ENCODE results near the gene C12orf42.

Gene C12orf42

GRCh38 chr12:103475073-103475472 lies 20.7 kb downstream of the C12orf42 start:
- H2BK5ac ChIP-seq (ENCODE audit: low read depth, low read length, poor library complexity, severe bottlenecking), result no peak overlapping the region

GRCh38 chr12:103470664-103471063 lies 25.1 kb downstream of the C12orf42 start:
- Histone ChIP-seq H2AK5ac (ENCODE audit: low read length, severe bottlenecking) (no peak overlapping the region), H2BK5ac (ENCODE audit: low read depth, low read length, poor library complexity, severe bottlenecking) (no peak overlapping the region), H3K14ac (ENCODE audit: low read length in 2 of 2) (no peak overlapping the region), H3K4ac (ENCODE audit: low read depth in 1 of 2, low read length in 2 of 2) (no peak overlapping the region), H2AFZ (ENCODE audit: low read depth, low read length) (no peak overlapping the region), H3K23ac (ENCODE audit: low read length in 2 of 2) (no peak overlapping the region), H3K18ac (ENCODE audit: low read depth in 1 of 2, low read length in 2 of 2) (no peak overlapping the region), H3K4me2 (ENCODE audit: low read length, poor library complexity, severe bottlenecking) (no peak overlapping the region), H3K9ac (ENCODE audit: low read length) (no peak overlapping the region), H2BK12ac (ENCODE audit: low read length in 2 of 2) (no peak overlapping the region), H3K4me1 (ENCODE audit: control insufficient read depth, insufficient read depth, low read depth, low read length) (no peaks in the 10 kb centered on the region), H3K36me3 (ENCODE audit: control insufficient read depth in 1 of 2, insufficient read depth in 2 of 2, low read depth in 1 of 2, low read length in 2 of 2) (no peaks in the 10 kb centered on the region), H3K4me3 (ENCODE audit: insufficient read depth in 1 of 2, low read depth in 1 of 2, low read length in 2 of 2) (no peak overlapping the region), H3K27ac (ENCODE audit: low read length, poor library complexity, severe bottlenecking) (no peak overlapping the region), H3K9me3 (ENCODE audit: control insufficient read depth, low read length) (peaks cover 7% of the 10 kb centered on the region), H3K27me3 (ENCODE audit: control insufficient read depth in 1 of 2, insufficient read depth in 1 of 2, low read length in 2 of 2) (no peaks in the 10 kb centered on the region), H4K91ac (ENCODE audit: low read length) (no peak overlapping the region), H2BK15ac (ENCODE audit: low read depth, poor library complexity, severe bottlenecking) (no peak overlapping the region), H2BK120ac (ENCODE audit: low read depth, low read length) (no peak overlapping the region), H3K79me1 (replicated peaks; ENCODE audit: low read length, poor library complexity, severe bottlenecking) (no peaks in the 10 kb centered on the region), H4K8ac (ENCODE audit: low read length) (no peak overlapping the region)
- no peak for DNase-seq

More at GRCh38 chr12:103475073-103475472, 20.7 kb downstream of the C12orf42 start:
- no peaks in the 10 kb centered on the region for H3K79me1 ChIP-seq (replicated peaks; ENCODE audit: low read length, poor library complexity, severe bottlenecking)
- H3K9me3 ChIP-seq (ENCODE audit: control insufficient read depth, low read length), result peaks cover 33% of the 10 kb centered on the region
- no peak overlapping the region for H3K18ac ChIP-seq (ENCODE audit: low read depth in 1 of 2, low read length in 2 of 2)
- no peak overlapping the region for H2AFZ ChIP-seq (ENCODE audit: low read depth, low read length)
- no peaks in the 10 kb centered on the region for H3K36me3 ChIP-seq (ENCODE audit: control insufficient read depth in 1 of 2, insufficient read depth in 2 of 2, low read depth in 1 of 2, low read length in 2 of 2)
- no peaks in the 10 kb centered on the region for H3K27me3 ChIP-seq (ENCODE audit: control insufficient read depth in 1 of 2, insufficient read depth in 1 of 2, low read length in 2 of 2)
- no peak overlapping the region for H2AK5ac ChIP-seq (ENCODE audit: low read length, severe bottlenecking)
- no peak overlapping the region for H4K91ac ChIP-seq (ENCODE audit: low read length)
- no peak overlapping the region for H3K4me3 ChIP-seq (ENCODE audit: insufficient read depth in 1 of 2, low read depth in 1 of 2, low read length in 2 of 2)
- no peak overlapping the region for H4K8ac ChIP-seq (ENCODE audit: low read length)
- no peak overlapping the region for H3K23ac ChIP-seq (ENCODE audit: low read length in 2 of 2)
- H2BK12ac ChIP-seq (ENCODE audit: low read length in 2 of 2), result no peak overlapping the region
- H3K14ac ChIP-seq (ENCODE audit: low read length in 2 of 2), result no peak overlapping the region
- DNase-seq, result no peak
- H3K4ac ChIP-seq (ENCODE audit: low read depth in 1 of 2, low read length in 2 of 2), result no peak overlapping the region
- no peak overlapping the region for H2BK15ac ChIP-seq (ENCODE audit: low read depth, poor library complexity, severe bottlenecking)
- no peak overlapping the region for H2BK120ac ChIP-seq (ENCODE audit: low read depth, low read length)
- 93% methylated on average over 2 of the region's 2 CpGs for WGBS
- no peaks in the 10 kb centered on the region for H3K4me1 ChIP-seq (ENCODE audit: control insufficient read depth, insufficient read depth, low read depth, low read length)
- H3K9ac ChIP-seq (ENCODE audit: low read length), result no peak overlapping the region
- H3K27ac ChIP-seq (ENCODE audit: low read length, poor library complexity, severe bottlenecking), result no peak overlapping the region
- no peak overlapping the region for H3K4me2 ChIP-seq (ENCODE audit: low read length, poor library complexity, severe bottlenecking)

DNA sequence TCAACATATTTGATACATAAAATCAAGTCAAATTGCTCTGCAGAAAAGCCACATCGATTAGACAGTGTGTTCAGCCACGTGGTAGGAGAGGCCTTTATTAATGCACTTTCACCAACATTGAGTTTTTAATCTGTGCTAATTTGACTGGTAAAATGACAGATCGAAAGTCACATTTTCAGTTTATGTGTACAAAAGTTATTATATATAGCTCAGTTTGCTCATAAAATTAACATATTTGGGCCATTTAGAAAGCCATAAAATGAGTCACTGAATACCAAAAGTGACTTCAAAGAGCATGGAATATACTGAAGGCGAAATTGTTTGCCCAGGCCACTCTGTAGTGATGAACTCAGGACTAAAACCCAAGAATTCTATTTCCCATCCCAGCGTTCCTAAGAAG lies 26.0 kb downstream of the C12orf42 start:
- Histone ChIP-seq H3K18ac (ENCODE audit: low read depth in 1 of 2, low read length in 2 of 2) (no peak overlapping the region), H2AK5ac (ENCODE audit: low read length, severe bottlenecking) (no peak overlapping the region), H3K9ac (ENCODE audit: low read length) (no peak overlapping the region), H2BK15ac (ENCODE audit: low read depth, poor library complexity, severe bottlenecking) (no peak overlapping the region), H4K91ac (ENCODE audit: low read length) (no peak overlapping the region), H3K4me3 (ENCODE audit: insufficient read depth in 1 of 2, low read depth in 1 of 2, low read length in 2 of 2) (no peak overlapping the region), H3K79me1 (replicated peaks; ENCODE audit: low read length, poor library complexity, severe bottlenecking) (no peaks in the 10 kb centered on the region), H3K27ac (ENCODE audit: low read length, poor library complexity, severe bottlenecking) (no peak overlapping the region), H2BK120ac (ENCODE audit: low read depth, low read length) (no peak overlapping the region), H2BK5ac (ENCODE audit: low read depth, low read length, poor library complexity, severe bottlenecking) (no peak overlapping the region), H3K23ac (ENCODE audit: low read length in 2 of 2) (no peak overlapping the region), H3K36me3 (ENCODE audit: control insufficient read depth in 1 of 2, insufficient read depth in 2 of 2, low read depth in 1 of 2, low read length in 2 of 2) (no peaks in the 10 kb centered on the region), H3K4me2 (ENCODE audit: low read length, poor library complexity, severe bottlenecking) (no peak overlapping the region), H3K9me3 (ENCODE audit: control insufficient read depth, low read length) (peaks cover 7% of the 10 kb centered on the region), H3K27me3 (ENCODE audit: control insufficient read depth in 1 of 2, insufficient read depth in 1 of 2, low read length in 2 of 2) (no peaks in the 10 kb centered on the region), H4K8ac (ENCODE audit: low read length) (no peak overlapping the region), H3K4ac (ENCODE audit: low read depth in 1 of 2, low read length in 2 of 2) (no peak overlapping the region), H3K4me1 (ENCODE audit: control insufficient read depth, insufficient read depth, low read depth, low read length) (no peaks in the 10 kb centered on the region), H3K14ac (ENCODE audit: low read length in 2 of 2) (no peak overlapping the region), H2AFZ (ENCODE audit: low read depth, low read length) (no peak overlapping the region), H2BK12ac (ENCODE audit: low read length in 2 of 2) (no peak overlapping the region)
- no peak for DNase-seq
- 43% methylated on average over 3 of the region's 5 CpGs for WGBS

DNA sequence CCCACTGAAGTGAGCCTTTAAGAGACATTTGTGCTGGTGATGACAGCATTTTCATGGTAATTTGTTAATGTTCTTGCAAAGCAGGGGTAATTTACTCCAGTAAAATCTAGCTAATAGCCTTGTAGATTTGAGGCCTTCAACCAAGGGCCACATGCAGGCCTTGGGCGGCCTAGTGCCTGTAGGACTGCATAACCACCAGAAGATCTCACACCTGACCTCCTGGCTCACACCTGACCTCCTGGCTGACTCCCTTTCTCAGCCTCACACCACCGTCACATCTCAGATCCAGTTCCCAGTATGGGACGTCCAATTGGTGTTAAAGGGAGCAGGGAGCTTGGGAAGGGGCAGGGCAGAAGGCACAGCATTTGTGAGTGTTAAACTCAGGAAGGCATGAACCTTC lies 26.9 kb downstream of the C12orf42 start:
- H2BK15ac ChIP-seq (ENCODE audit: low read depth, poor library complexity, severe bottlenecking), result no peak overlapping the region
- H3K18ac ChIP-seq (ENCODE audit: low read depth in 1 of 2, low read length in 2 of 2), result no peak overlapping the region
- H3K27ac ChIP-seq (ENCODE audit: low read length, poor library complexity, severe bottlenecking), result no peak overlapping the region
- no peak overlapping the region for H2BK12ac ChIP-seq (ENCODE audit: low read length in 2 of 2)
- H2AFZ ChIP-seq (ENCODE audit: low read depth, low read length), result no peak overlapping the region
- no peaks in the 10 kb centered on the region for H3K27me3 ChIP-seq (ENCODE audit: control insufficient read depth in 1 of 2, insufficient read depth in 1 of 2, low read length in 2 of 2)
- no peak overlapping the region for H2BK120ac ChIP-seq (ENCODE audit: low read depth, low read length)
- no peak overlapping the region for H4K8ac ChIP-seq (ENCODE audit: low read length)
- no peak overlapping the region for H3K14ac ChIP-seq (ENCODE audit: low read length in 2 of 2)
- H3K4me3 ChIP-seq (ENCODE audit: insufficient read depth in 1 of 2, low read depth in 1 of 2, low read length in 2 of 2), result no peak overlapping the region
- 39% methylated on average over 2 of the region's 3 CpGs for WGBS
- no peak for DNase-seq
- no peak overlapping the region for H3K4me2 ChIP-seq (ENCODE audit: low read length, poor library complexity, severe bottlenecking)
- no peak overlapping the region for H4K91ac ChIP-seq (ENCODE audit: low read length)
- H3K79me1 ChIP-seq (replicated peaks; ENCODE audit: low read length, poor library complexity, severe bottlenecking), result no peaks in the 10 kb centered on the region
- no peaks in the 10 kb centered on the region for H3K36me3 ChIP-seq (ENCODE audit: control insufficient read depth in 1 of 2, insufficient read depth in 2 of 2, low read depth in 1 of 2, low read length in 2 of 2)
- no peak overlapping the region for H2AK5ac ChIP-seq (ENCODE audit: low read length, severe bottlenecking)
- no peak overlapping the region for H3K23ac ChIP-seq (ENCODE audit: low read length in 2 of 2)
- H2BK5ac ChIP-seq (ENCODE audit: low read depth, low read length, poor library complexity, severe bottlenecking), result no peak overlapping the region
- H3K4ac ChIP-seq (ENCODE audit: low read depth in 1 of 2, low read length in 2 of 2), result no peak overlapping the region
- peaks cover 10% of the 10 kb centered on the region for H3K9me3 ChIP-seq (ENCODE audit: control insufficient read depth, low read length)
- H3K9ac ChIP-seq (ENCODE audit: low read length), result no peak overlapping the region
- no peaks in the 10 kb centered on the region for H3K4me1 ChIP-seq (ENCODE audit: control insufficient read depth, insufficient read depth, low read depth, low read length)
